Mesothelial cell of epicardium (in vitro differentiated cells): Measurements from ENCODE around the gene HAGHL. TPM values are rescaled to one million over a fixed set of nuclear protein-coding genes. Genes with fewer than 3 reads are reported as not detected.
"Not testable (repeated sequence)": the region's sequence is repeated elsewhere in the genome, so short reads cannot be mapped to it uniquely, and the experiment has no call there.

Source experiments
- DNase-seq, 2 experiments: peaks; one replicate each; pipeline ENCODE4 v3.0.0; 2021; ENCODE audit warnings: low spot score in 2 of 2; ENCODE audit not compliant: unreplicated experiment in 2 of 2
- H3K27ac Mint-ChIP-seq: 2 replicates; pipeline ENCODE4 v1.8.0; 2021; ENCODE audit warnings: mixed read lengths
- H3K27me3 Mint-ChIP-seq: 2 replicates; pipeline ENCODE4 v1.8.0; 2021; ENCODE audit warnings: low read depth, mixed read lengths
- H3K36me3 Mint-ChIP-seq: 2 replicates; pipeline ENCODE4 v1.8.0; 2021; ENCODE audit warnings: mixed read lengths
- H3K4me1 Mint-ChIP-seq: 2 replicates; pipeline ENCODE4 v1.8.0; 2021; ENCODE audit warnings: mixed read lengths
- H3K4me3 Mint-ChIP-seq: 2 replicates; pipeline ENCODE4 v1.8.0; 2021; ENCODE audit warnings: mild to moderate bottlenecking, moderate library complexity, mixed read lengths
- H3K9me3 Mint-ChIP-seq: 2 replicates; pipeline ENCODE4 v1.8.0; 2021; ENCODE audit warnings: mixed read lengths
- total RNA-seq: library from RNA; stranded (reverse); gene quantifications from 3 replicates; pipeline ENCODE4 v1.2.1, GENCODE V29; 2021
- TF ChIP-seq, protein P1 (sequence below): fragments of 200-600 bp; sonication (generic); IDR thresholded peaks from one replicate; pipeline ENCODE4 v1.5.0; 2021; ENCODE audit warnings: antibody characterized with exemption; ENCODE audit not compliant: unreplicated experiment

Gene HAGHL
- total RNA-seq, 1 donor from 2014 or later, result 6.4 TPM

DNA sequence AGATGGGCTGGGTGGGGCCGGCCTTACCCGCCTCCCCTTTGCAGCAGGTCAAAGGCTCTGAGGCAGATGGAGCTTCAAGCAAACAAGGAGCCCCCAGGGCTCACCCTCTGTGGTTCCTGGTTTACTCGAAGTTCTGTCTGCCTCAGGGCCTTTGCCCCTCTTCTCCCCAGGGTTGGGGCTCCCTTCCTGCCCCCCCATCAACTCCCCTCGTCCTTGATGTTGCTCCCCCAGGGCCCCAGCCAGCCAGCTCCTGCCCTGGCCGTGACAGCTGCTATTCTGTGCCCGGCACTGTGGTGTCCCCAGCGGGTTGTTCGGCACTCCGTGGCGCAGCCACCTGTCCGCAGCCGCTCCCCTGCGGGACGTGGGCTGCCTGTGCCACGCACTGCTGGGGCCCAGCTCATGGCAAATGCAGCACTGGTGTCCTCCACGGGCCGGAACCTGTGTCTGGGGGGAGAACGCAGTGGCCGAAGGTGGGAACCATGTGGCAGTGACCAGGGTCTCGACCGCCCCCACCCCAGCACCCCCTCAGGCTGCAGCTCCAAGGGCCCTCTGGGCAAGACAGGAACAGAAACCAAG is 16.3 kb upstream of the HAGHL start:
- Mint-ChIP-seq H3K36me3 (no peaks in the 10 kb centered on the region), H3K4me1 (no peaks in the 10 kb centered on the region), H3K27me3 (peaks cover 74% of the 10 kb centered on the region), H3K4me3 (no peak overlapping the region), H3K27ac (no peak overlapping the region), H3K9me3 (no peaks in the 10 kb centered on the region)
- TF ChIP-seq, protein P1, sequence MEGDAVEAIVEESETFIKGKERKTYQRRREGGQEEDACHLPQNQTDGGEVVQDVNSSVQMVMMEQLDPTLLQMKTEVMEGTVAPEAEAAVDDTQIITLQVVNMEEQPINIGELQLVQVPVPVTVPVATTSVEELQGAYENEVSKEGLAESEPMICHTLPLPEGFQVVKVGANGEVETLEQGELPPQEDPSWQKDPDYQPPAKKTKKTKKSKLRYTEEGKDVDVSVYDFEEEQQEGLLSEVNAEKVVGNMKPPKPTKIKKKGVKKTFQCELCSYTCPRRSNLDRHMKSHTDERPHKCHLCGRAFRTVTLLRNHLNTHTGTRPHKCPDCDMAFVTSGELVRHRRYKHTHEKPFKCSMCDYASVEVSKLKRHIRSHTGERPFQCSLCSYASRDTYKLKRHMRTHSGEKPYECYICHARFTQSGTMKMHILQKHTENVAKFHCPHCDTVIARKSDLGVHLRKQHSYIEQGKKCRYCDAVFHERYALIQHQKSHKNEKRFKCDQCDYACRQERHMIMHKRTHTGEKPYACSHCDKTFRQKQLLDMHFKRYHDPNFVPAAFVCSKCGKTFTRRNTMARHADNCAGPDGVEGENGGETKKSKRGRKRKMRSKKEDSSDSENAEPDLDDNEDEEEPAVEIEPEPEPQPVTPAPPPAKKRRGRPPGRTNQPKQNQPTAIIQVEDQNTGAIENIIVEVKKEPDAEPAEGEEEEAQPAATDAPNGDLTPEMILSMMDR, result no peak
- no peak for DNase-seq

- H3K4me1 Mint-ChIP-seq, result peaks cover 3% of the 10 kb centered on the region
- TF ChIP-seq, protein P1, result no peak
- no peaks in the 10 kb centered on the region for H3K9me3 Mint-ChIP-seq
- no peak for DNase-seq
- H3K36me3 Mint-ChIP-seq, result no peaks in the 10 kb centered on the region
- H3K4me3 Mint-ChIP-seq, result no peak overlapping the region
- no peak overlapping the region for H3K27ac Mint-ChIP-seq
- H3K27me3 Mint-ChIP-seq, result peaks cover 77% of the 10 kb centered on the region
These were observed 15.8 kb upstream of the HAGHL start for GRCh38 chr16:711084-711483.

DNA sequence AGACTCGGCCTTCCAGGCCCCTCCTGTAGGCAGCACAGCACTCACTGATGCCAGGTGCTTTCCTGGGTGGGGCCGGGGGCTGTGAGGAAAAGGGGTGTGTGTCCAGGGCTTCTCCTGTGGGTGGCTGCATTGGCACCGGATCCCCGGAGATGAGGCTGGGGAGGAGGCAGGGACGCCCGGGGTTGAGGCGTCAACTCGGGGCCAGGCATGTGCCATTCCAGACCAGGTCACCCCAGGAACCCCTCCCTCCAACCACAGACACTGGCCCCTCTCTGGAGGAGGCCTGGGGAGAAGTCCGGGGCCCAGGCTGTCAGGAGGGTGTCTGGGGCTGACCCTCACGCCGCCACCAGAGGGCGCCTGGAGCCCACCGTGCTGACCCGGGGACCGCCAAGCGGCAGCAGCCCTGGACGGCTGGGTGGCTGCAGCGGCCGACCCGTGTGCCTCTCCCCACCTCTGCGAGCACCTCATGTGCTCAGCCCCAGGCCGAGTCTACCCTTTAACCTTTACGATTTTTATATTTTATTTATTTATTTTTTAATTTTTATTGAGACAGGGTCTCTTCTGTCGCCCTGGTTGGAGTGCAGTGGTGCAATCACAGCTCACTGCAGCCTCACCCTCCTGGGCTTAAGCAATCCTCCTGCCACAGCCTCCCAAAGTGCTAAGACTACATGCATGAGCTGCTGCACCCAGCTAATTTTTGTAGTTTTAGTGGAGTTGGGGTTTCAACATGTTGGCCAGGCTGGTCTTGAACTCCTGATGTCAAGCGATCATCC is 15.2 kb upstream of the HAGHL start:
- H3K27ac Mint-ChIP-seq, result no peak overlapping the region
- peaks cover 78% of the 10 kb centered on the region for H3K27me3 Mint-ChIP-seq
- peaks cover 3% of the 10 kb centered on the region for H3K4me1 Mint-ChIP-seq
- TF ChIP-seq, protein P1, result peak; percentile 96
- H3K9me3 Mint-ChIP-seq, result no peaks in the 10 kb centered on the region
- no peak overlapping the region for H3K4me3 Mint-ChIP-seq
- DNase-seq, result peak; percentile 72 to 86
- H3K36me3 Mint-ChIP-seq, result no peaks in the 10 kb centered on the region

- H3K27ac Mint-ChIP-seq, H3K36me3 Mint-ChIP-seq, H3K4me3 Mint-ChIP-seq, DNase-seq, H3K9me3 Mint-ChIP-seq, H3K4me1 Mint-ChIP-seq: not testable (repeated sequence)
- TF ChIP-seq, protein P1, result peak; percentile 71
- peaks cover 72% of the 10 kb centered on the region for H3K27me3 Mint-ChIP-seq
These were observed 14.1 kb upstream of the HAGHL start for GRCh38 chr16:712740-713250.

DNA sequence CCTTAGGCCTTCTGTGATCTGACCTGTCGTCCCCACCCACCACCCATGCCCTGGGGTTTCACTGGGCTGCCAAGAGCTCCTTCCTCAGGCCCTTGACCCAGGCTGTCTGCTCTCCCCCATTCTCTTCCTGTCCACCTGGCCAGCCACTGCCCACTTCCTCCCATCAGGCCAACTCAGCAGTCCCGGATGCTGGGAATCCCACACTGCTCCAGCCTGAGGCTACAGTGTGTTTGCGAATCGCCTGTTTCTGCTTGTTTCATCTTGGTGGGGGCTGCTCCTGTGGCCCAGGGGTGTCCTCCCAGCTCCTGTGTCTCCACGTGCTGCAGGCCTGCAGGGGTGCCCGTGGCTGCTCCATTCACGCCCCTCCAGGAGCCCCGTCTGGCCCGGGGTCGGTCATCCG is 12.8 kb upstream of the HAGHL start:
- Mint-ChIP-seq H3K4me1 (peaks cover 3% of the 10 kb centered on the region), H3K36me3 (no peaks in the 10 kb centered on the region), H3K4me3 (no peak overlapping the region), H3K9me3 (no peaks in the 10 kb centered on the region), H3K27ac (no peak overlapping the region), H3K27me3 (peaks cover 60% of the 10 kb centered on the region)
- DNase-seq, result no peak
- TF ChIP-seq, protein P1, result no peak
